ENCODE data around the gene UGP2. TPM values are rescaled to one million over a fixed set of nuclear protein-coding genes. Genes with fewer than 3 reads are reported as not detected.

The UGP2 gene
- total RNA-seq, 1 experiment from 2014 or later, result 76.1 TPM

DNA sequence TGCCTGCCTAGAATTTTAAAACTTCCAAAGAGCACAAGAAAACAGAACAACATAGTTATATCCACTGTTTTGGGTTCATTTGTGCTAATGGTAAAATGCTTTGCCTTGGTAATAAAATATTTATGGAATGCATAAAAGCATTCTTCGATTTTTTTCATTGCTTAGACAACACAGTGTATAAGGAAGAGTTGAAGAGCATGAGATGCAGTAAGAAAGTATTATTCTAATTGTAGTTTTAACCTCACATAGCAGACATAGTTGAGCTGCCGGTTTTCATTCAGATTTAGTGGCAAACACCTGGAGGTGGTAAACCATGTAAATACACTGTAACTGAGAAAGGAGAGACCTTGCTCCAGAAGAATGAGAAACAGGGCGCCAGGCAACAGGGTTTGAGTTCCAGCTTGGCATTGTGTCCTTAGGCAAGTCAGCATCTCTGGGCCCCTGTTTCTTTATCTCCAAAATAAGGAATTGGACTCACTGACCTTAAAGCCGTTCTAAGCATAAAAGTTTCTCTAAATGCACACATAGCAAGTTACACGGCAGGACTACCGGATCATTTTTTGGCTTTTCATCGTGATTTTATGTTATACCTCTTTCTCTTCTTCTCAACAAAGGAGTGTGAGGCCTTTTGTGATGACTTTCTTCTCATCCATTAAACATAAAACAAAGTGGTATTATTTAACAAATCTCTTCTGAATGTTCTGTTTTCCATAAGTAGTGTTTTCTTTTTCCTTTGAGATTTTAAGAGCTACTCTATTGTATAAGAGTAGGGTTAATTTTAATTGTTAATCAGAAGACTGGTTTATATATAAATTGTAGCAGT, 7.9 kb downstream of the UGP2 start:
- no peaks in the 10 kb centered on the region for H3K36me3 ChIP-seq (ENCODE audit: control insufficient read depth, insufficient read depth, low read length)
- intact Hi-C loops (cut with micrococcal nuclease; ENCODE audit: unreplicated experiment), result no loop called here
- BruUV-seq (replicated peaks), result no TSS peak
- H3K4me1 ChIP-seq (ENCODE audit: control insufficient read depth, insufficient read depth, low read length), result peaks cover 19% of the 10 kb centered on the region
- TF ChIP-seq TCF7L2 (IDR thresholded peaks at IDR 0.05; ENCODE audit: low read depth, low read length) (no peak), POLR2AphosphoS5 (IDR thresholded peaks at IDR 0.05; ENCODE audit: low read depth, low read length) (no peak), SIN3A (IDR thresholded peaks at IDR 0.05; ENCODE audit: borderline replicate concordance, insufficient read depth, low read depth, low read length) (no peak)
- TF ChIP-seq, protein P1, sequence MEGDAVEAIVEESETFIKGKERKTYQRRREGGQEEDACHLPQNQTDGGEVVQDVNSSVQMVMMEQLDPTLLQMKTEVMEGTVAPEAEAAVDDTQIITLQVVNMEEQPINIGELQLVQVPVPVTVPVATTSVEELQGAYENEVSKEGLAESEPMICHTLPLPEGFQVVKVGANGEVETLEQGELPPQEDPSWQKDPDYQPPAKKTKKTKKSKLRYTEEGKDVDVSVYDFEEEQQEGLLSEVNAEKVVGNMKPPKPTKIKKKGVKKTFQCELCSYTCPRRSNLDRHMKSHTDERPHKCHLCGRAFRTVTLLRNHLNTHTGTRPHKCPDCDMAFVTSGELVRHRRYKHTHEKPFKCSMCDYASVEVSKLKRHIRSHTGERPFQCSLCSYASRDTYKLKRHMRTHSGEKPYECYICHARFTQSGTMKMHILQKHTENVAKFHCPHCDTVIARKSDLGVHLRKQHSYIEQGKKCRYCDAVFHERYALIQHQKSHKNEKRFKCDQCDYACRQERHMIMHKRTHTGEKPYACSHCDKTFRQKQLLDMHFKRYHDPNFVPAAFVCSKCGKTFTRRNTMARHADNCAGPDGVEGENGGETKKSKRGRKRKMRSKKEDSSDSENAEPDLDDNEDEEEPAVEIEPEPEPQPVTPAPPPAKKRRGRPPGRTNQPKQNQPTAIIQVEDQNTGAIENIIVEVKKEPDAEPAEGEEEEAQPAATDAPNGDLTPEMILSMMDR (IDR thresholded peaks at IDR 0.05), result no peak
- TF ChIP-seq, protein P2, sequence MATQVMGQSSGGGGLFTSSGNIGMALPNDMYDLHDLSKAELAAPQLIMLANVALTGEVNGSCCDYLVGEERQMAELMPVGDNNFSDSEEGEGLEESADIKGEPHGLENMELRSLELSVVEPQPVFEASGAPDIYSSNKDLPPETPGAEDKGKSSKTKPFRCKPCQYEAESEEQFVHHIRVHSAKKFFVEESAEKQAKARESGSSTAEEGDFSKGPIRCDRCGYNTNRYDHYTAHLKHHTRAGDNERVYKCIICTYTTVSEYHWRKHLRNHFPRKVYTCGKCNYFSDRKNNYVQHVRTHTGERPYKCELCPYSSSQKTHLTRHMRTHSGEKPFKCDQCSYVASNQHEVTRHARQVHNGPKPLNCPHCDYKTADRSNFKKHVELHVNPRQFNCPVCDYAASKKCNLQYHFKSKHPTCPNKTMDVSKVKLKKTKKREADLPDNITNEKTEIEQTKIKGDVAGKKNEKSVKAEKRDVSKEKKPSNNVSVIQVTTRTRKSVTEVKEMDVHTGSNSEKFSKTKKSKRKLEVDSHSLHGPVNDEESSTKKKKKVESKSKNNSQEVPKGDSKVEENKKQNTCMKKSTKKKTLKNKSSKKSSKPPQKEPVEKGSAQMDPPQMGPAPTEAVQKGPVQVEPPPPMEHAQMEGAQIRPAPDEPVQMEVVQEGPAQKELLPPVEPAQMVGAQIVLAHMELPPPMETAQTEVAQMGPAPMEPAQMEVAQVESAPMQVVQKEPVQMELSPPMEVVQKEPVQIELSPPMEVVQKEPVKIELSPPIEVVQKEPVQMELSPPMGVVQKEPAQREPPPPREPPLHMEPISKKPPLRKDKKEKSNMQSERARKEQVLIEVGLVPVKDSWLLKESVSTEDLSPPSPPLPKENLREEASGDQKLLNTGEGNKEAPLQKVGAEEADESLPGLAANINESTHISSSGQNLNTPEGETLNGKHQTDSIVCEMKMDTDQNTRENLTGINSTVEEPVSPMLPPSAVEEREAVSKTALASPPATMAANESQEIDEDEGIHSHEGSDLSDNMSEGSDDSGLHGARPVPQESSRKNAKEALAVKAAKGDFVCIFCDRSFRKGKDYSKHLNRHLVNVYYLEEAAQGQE (IDR thresholded peaks at IDR 0.05; ENCODE audit: insufficient read depth in 1 of 2, low read depth in 2 of 2, low read length in 1 of 2), result no peak
- in situ Hi-C loops (cut with HindIII; ENCODE audit: low pct_unique_long_range_greater_than_20kb, low sequenced_read_pairs), result no loop called here
- ChIA-PET CTCF (interaction anchor here (0.6 kb wide), 1 partner anchor 28 kb away, joined by 3 read pairs; no protein-coding TSS in a partner anchor), POLR2A (no interaction called here)
- no peaks in the 10 kb centered on the region for H3K27me3 ChIP-seq (ENCODE audit: control insufficient read depth, insufficient read depth, low read length)
- peak overlapping the region; percentile 44; the same call in 1 of the 2 replicates for H3K27ac ChIP-seq (ENCODE audit: low read length)
- peaks cover 3% of the 10 kb centered on the region; the same call in 1 of the 2 replicates for H3K9me3 ChIP-seq (ENCODE audit: control insufficient read depth, insufficient read depth, low read depth, low read length)
- no peak overlapping the region for H3K4me3 ChIP-seq (ENCODE audit: low read depth in 2 of 2, low read length in 2 of 2)
- no peak for DNase-seq (ENCODE audit: low read depth, low spot score)
- ATAC-seq, result no peak

DNA sequence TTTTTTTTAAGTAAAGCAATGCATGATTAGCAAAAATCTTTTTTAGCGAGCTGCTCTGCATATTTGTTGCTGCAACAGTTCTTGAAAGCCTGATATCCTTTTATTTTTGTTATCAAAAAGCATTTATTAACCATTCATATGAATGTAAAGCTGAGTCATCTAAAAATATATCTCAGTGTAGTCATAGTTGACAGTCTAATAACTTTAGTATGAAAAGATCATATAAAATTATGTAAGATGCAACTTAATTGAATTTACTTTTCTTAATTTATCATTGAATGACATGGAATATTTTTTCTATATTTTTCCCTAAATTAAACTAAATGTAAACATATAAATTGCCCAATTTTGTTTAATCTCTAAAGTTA, 8.5 kb downstream of the UGP2 start:
- ChIA-PET POLR2A (no interaction called here), CTCF (interaction anchor here (0.8 kb wide), 1 partner anchor 472 kb away, joined by 3 read pairs; no protein-coding TSS in a partner anchor)
- intact Hi-C loops (cut with micrococcal nuclease; ENCODE audit: unreplicated experiment) (no loop called here), in situ Hi-C loops (cut with HindIII; ENCODE audit: low pct_unique_long_range_greater_than_20kb, low sequenced_read_pairs) (no loop called here)
- DNase-seq (ENCODE audit: low read depth, low spot score), result no peak
- Histone ChIP-seq H3K9me3 (ENCODE audit: control insufficient read depth, insufficient read depth, low read depth, low read length) (peaks cover 3% of the 10 kb centered on the region; the same call in 1 of the 2 replicates), H3K4me3 (ENCODE audit: low read depth in 2 of 2, low read length in 2 of 2) (no peak overlapping the region), H3K27me3 (ENCODE audit: control insufficient read depth, insufficient read depth, low read length) (no peaks in the 10 kb centered on the region), H3K36me3 (ENCODE audit: control insufficient read depth, insufficient read depth, low read length) (no peaks in the 10 kb centered on the region), H3K4me1 (ENCODE audit: control insufficient read depth, insufficient read depth, low read length) (peaks cover 13% of the 10 kb centered on the region), H3K27ac (ENCODE audit: low read length) (no peak overlapping the region)
- ATAC-seq, result no peak
- TF ChIP-seq, protein P1 (IDR thresholded peaks at IDR 0.05), result no peak
- TF ChIP-seq POLR2AphosphoS5 (IDR thresholded peaks at IDR 0.05; ENCODE audit: low read depth, low read length) (no peak), TCF7L2 (IDR thresholded peaks at IDR 0.05; ENCODE audit: low read depth, low read length) (no peak), SIN3A (IDR thresholded peaks at IDR 0.05; ENCODE audit: borderline replicate concordance, insufficient read depth, low read depth, low read length) (no peak)
- TF ChIP-seq, protein P2 (IDR thresholded peaks at IDR 0.05; ENCODE audit: insufficient read depth in 1 of 2, low read depth in 2 of 2, low read length in 1 of 2), result no peak
- no TSS peak for BruUV-seq (replicated peaks)

Measured in Panc1 (cell line).